SK-N-MC (cell line): ENCODE data around the gene NPAS2.

Experiments
- EZH2 ChIP-seq: fragments of 200-600 bp; sonication (generic); IDR thresholded peaks from one replicate; pipeline ENCODE4 v1.6.1; 2017; ENCODE audit warnings: antibody characterized with exemption
- POLR2AphosphoS5 ChIP-seq: IDR thresholded peaks from 2 replicates; pipeline ENCODE4 v1.6.1; 2012; ENCODE audit warnings: mild to moderate bottlenecking, low read depth, low read length, borderline replicate concordance

DNA sequence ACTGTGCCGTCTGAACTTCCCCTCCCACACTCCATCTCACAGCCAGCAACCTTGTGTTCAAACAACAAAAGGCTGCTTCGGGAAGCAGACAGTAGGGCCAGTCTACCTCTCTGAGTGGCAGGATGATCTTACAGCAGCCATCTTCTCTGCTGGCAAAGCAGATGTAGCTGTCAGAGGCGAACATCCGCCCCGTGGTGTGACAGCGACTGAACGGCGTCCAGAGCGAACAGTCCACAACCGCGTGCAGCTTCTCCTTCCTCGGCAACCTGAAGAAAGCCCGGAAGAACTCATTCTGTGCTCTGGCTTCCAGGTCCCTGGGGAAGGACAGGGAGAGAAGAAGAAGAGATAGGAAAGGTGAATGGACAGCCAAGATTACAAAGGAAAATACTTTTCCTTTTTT lies 220.1 kb downstream of the NPAS2 start:
- no peak for TF ChIP-seq EZH2
- TF ChIP-seq POLR2AphosphoS5: no peak
